DND-41 (cell line): ENCODE measurements around the gene CALN1.
"Not testable (repeated sequence)": the region's sequence is repeated elsewhere in the genome, so short reads cannot be mapped to it uniquely, and the experiment has no call there.

Source experiments
- ATAC-seq: fragments of 200-7000 bp; cut with Tn5 transposase; 3 replicates; pipeline ENCODE4 v1.9.1; 2021; ENCODE audit warnings: low read depth; ENCODE audit not compliant: insufficient read depth
- DNase-seq: peaks from one replicate; pipeline ENCODE4 v3.0.0-alpha.2; 2020
- H2AFZ ChIP-seq: 2 replicates; pipeline ENCODE4 v1.6.0; 2012; ENCODE audit warnings: low read depth, low read length
- H3K27ac ChIP-seq: 2 replicates; pipeline ENCODE4 v1.5.1; 2012; ENCODE audit warnings: low read length, inconsistent platforms
- H3K27me3 ChIP-seq: fragments of 200-600 bp; sonication (generic); 2 replicates; pipeline ENCODE4 v1.6.0; 2012; ENCODE audit warnings: low read length, mild to moderate bottlenecking, inconsistent platforms; ENCODE audit not compliant: insufficient read depth, poor library complexity
- H3K36me3 ChIP-seq: 2 replicates; pipeline ENCODE4 v1.5.1; 2012; ENCODE audit warnings: low read length, inconsistent platforms; ENCODE audit not compliant: insufficient read depth
- H3K4me1 ChIP-seq: 2 replicates; pipeline ENCODE4 v1.5.1; 2012; ENCODE audit warnings: mild to moderate bottlenecking, low read length; ENCODE audit not compliant: insufficient read depth
- H3K4me2 ChIP-seq: 2 replicates; pipeline ENCODE4 v1.6.0; 2012; ENCODE audit warnings: mild to moderate bottlenecking, moderate library complexity, low read length, inconsistent platforms; ENCODE audit not compliant: insufficient read depth
- H3K4me3 ChIP-seq, 2 experiments: fragments of 200-600 bp in 1 of 2; shearing (Covaris generic) in 1 of 2; 2 replicates each; pipeline ENCODE4 v1.5.1; 2012 to 2016; ENCODE audit warnings: inconsistent platforms in 2 of 2, low read length in 2 of 2, mild to moderate bottlenecking in 2 of 2, low read depth in 1 of 2, moderate library complexity in 1 of 2
- H3K79me2 ChIP-seq: 2 replicates; pipeline ENCODE4 v1.6.0; 2012; ENCODE audit warnings: low read length, inconsistent platforms; ENCODE audit not compliant: insufficient read depth
- H3K9ac ChIP-seq: 2 replicates; pipeline ENCODE4 v1.6.0; 2012; ENCODE audit warnings: low read depth, mild to moderate bottlenecking, inconsistent platforms, low read length, moderate library complexity
- H3K9me3 ChIP-seq: 2 replicates; pipeline ENCODE4 v1.5.1; 2012; ENCODE audit warnings: low read length, moderate library complexity, mild to moderate bottlenecking, inconsistent platforms; ENCODE audit not compliant: insufficient read depth, severe bottlenecking
- H4K20me1 ChIP-seq: 2 replicates; pipeline ENCODE4 v1.6.0; 2012; ENCODE audit warnings: low read length; ENCODE audit not compliant: insufficient read depth
- CTCF ChIP-seq: IDR thresholded peaks from 2 replicates; pipeline ENCODE4 v1.5.1; 2012; ENCODE audit warnings: borderline replicate concordance, low read length, moderate library complexity, mild to moderate bottlenecking; ENCODE audit not compliant: poor library complexity, severe bottlenecking; ENCODE audit errors: extremely low read depth
- EZH2 ChIP-seq: IDR thresholded peaks from 3 replicates; pipeline ENCODE4 v1.6.1; 2012; ENCODE audit warnings: borderline replicate concordance, low read depth, mild to moderate bottlenecking, moderate library complexity, low read length, inconsistent platforms; ENCODE audit not compliant: severe bottlenecking

The CALN1 gene

GRCh38 chr7:71925663-71926062 is 486.5 kb downstream of the CALN1 start:
- Histone ChIP-seq H3K9me3 (peaks cover 27% of the 10 kb centered on the region), H3K27ac (no peak overlapping the region), H3K9ac (no peak overlapping the region), H3K36me3 (0 out of 2 replicates have a peak, but pooled peaks cover 3% of the 10 kb centered on the region), H3K4me2 (no peak overlapping the region), H3K4me1 (no peaks in the 10 kb centered on the region), H4K20me1 (no peaks in the 10 kb centered on the region), H3K27me3 (no peaks in the 10 kb centered on the region), H3K79me2 (no peaks in the 10 kb centered on the region), H3K4me3 (no peak overlapping the region), H2AFZ (no peak overlapping the region)
- ATAC-seq = no peak
- peak; percentile 38 for TF ChIP-seq CTCF
- no peak for TF ChIP-seq EZH2
- DNase-seq = no peak

GRCh38 chr7:71914204-71914603 is 497.9 kb downstream of the CALN1 start:
- not testable (repeated sequence) for H3K4me1 ChIP-seq, H4K20me1 ChIP-seq, DNase-seq, H3K36me3 ChIP-seq, H3K4me2 ChIP-seq, H2AFZ ChIP-seq, H3K9ac ChIP-seq, H3K4me3 ChIP-seq, H3K27me3 ChIP-seq, ATAC-seq, H3K79me2 ChIP-seq, H3K27ac ChIP-seq
- H3K9me3 ChIP-seq = peaks cover 13% of the 10 kb centered on the region

- ATAC-seq (no peak), DNase-seq (no peak)
- Histone ChIP-seq H3K27me3 (no peaks in the 10 kb centered on the region), H3K36me3 (no peaks in the 10 kb centered on the region), H3K4me2 (no peak overlapping the region), H3K4me3 (no peak overlapping the region), H4K20me1 (no peaks in the 10 kb centered on the region), H2AFZ (peak overlapping the region; percentile 35; the same call in 1 of the 2 replicates), H3K9ac (no peak overlapping the region), H3K27ac (no peak overlapping the region), H3K9me3 (peaks cover 19% of the 10 kb centered on the region), H3K79me2 (no peaks in the 10 kb centered on the region), H3K4me1 (no peaks in the 10 kb centered on the region)
- TF ChIP-seq EZH2 (no peak), CTCF (no peak)
Observed at GRCh38 chr7:71912476-71912875, 499.7 kb downstream of the CALN1 start.

DNA sequence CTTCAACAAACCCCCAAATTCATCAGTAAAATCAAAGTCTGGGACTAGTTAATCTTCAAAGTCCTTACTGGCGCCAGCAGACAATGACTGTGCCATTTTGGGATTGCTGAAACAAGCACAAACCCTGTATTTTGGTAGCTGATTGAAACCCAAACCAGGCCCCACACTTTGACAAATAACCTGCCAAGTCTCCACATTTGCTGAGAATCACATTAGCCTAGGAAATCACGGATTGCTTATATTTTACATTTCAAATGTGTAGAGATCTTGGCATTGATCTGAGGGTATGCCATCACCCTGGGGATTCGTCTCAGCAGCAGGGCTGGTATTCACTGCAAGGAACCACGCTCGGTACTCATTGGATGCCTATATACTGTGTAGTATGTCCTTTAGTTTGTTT is 501.1 kb downstream of the CALN1 start:
- ATAC-seq = no peak
- Histone ChIP-seq H3K4me3 (no peak overlapping the region), H4K20me1 (no peaks in the 10 kb centered on the region), H2AFZ (no peak overlapping the region), H3K36me3 (no peaks in the 10 kb centered on the region), H3K4me2 (no peak overlapping the region), H3K9me3 (peaks cover 19% of the 10 kb centered on the region), H3K4me1 (peaks cover 9% of the 10 kb centered on the region), H3K27me3 (no peaks in the 10 kb centered on the region), H3K79me2 (no peaks in the 10 kb centered on the region), H3K9ac (no peak overlapping the region), H3K27ac (no peak overlapping the region)
- TF ChIP-seq CTCF = no peak
- TF ChIP-seq EZH2 = no peak
- no peak for DNase-seq
